ENCODE measurements around the gene PARP12. TPM values are rescaled to one million over a fixed set of nuclear protein-coding genes. Genes with fewer than 3 reads are reported as not detected.

Gene PARP12
- total and polyA plus RNA-seq, 2 of the 8 experiments (the other 6 are each of a cell fraction or from before 2014, with no cell fraction given): 9.0 to 21.5 TPM

GRCh38 chr7:140041659-140042385, 20.9 kb downstream of the PARP12 start (continued):
- no peak for TF ChIP-seq SUZ12 (IDR thresholded peaks at IDR 0.05; ENCODE audit: low read length)

Data from H1 (cell line).